OCI-LY7 (cell line): ENCODE results near the gene IGDCC3. TPM values are rescaled to one million over a fixed set of nuclear protein-coding genes. Genes with fewer than 3 reads are reported as not detected.

Experiments
- BruUV-seq: library from RNA; stranded (reverse); fragments of 400-500 nt; replicated peaks from 2 replicates; lab custom pipeline; 2021; lab: Mats Ljungman, UMichigan
- CTCF ChIA-PET: fragments of 300-600 bp; sonication (Branson Sonifier 250); formaldehyde crosslinking; loops from one replicate; lab custom pipeline; 2022; ENCODE audit warnings: antibody characterized with exemption; ENCODE audit not compliant: unreplicated experiment; lab: Charles Lee
- POLR2A ChIA-PET: fragments of 300-600 bp; sonication (Branson Sonifier 250); formaldehyde crosslinking; loops from one replicate; lab custom pipeline; 2022; ENCODE audit warnings: antibody characterized with exemption; lab: Charles Lee
- DNase-seq: peaks from one replicate; pipeline ENCODE4 v3.0.0-alpha.2; 2015; ENCODE audit warnings: low spot score
- H2AFZ ChIP-seq: fragments of 200-600 bp; sonication (generic), shearing (Covaris generic); 2 replicates; pipeline ENCODE4 v1.6.1; 2014; ENCODE audit warnings: mild to moderate bottlenecking, antibody characterized with exemption, low read length, moderate library complexity
- H3K27ac ChIP-seq: fragments of 200-600 bp; sonication (generic); 2 replicates; pipeline ENCODE4 v1.5.1; 2014; ENCODE audit warnings: mixed run types, low read depth, mild to moderate bottlenecking, moderate library complexity, low read length, inconsistent platforms; ENCODE audit not compliant: poor library complexity, severe bottlenecking
- H3K36me3 ChIP-seq: fragments of 200-600 bp; sonication (generic); 2 replicates; pipeline ENCODE4 v1.6.1; 2014; ENCODE audit warnings: mild to moderate bottlenecking, antibody characterized with exemption, low read length, moderate library complexity, mixed read lengths; ENCODE audit not compliant: insufficient read depth
- H3K4me1 ChIP-seq: fragments of 200-600 bp; sonication (generic); 2 replicates; pipeline ENCODE4 v1.5.1; 2014; ENCODE audit warnings: mild to moderate bottlenecking, low read length; ENCODE audit not compliant: insufficient read depth, poor library complexity, severe bottlenecking
- H3K4me2 ChIP-seq: fragments of 200-600 bp; sonication (generic); 2 replicates; pipeline ENCODE4 v1.6.1; 2014; ENCODE audit warnings: mild to moderate bottlenecking, low read length
- H3K4me3 ChIP-seq: fragments of 200-600 bp; sonication (generic); 2 replicates; pipeline ENCODE4 v1.5.1; 2014; ENCODE audit warnings: mild to moderate bottlenecking, low read depth, low read length; ENCODE audit not compliant: poor library complexity, severe bottlenecking
- H3K79me2 ChIP-seq: fragments of 200-600 bp; sonication (generic); 2 replicates; pipeline ENCODE4 v1.6.1; 2016; ENCODE audit warnings: low read depth, mild to moderate bottlenecking, low read length, moderate library complexity, mixed read lengths; ENCODE audit not compliant: insufficient read depth
- H3K9me2 ChIP-seq: fragments of 200-600 bp; sonication (generic); 2 replicates; pipeline ENCODE4 v1.6.1; 2016; ENCODE audit warnings: mild to moderate bottlenecking, low read length, mixed read lengths; ENCODE audit not compliant: insufficient read depth
- H3K9me3 ChIP-seq: fragments of 200-600 bp; sonication (generic); 2 replicates; pipeline ENCODE4 v1.6.1; 2014; ENCODE audit warnings: mild to moderate bottlenecking, mixed run types, low read length, mixed read lengths
- H4K20me1 ChIP-seq: fragments of 200-600 bp; sonication (generic); 2 replicates; pipeline ENCODE4 v1.6.1; 2014; ENCODE audit warnings: mild to moderate bottlenecking, antibody characterized with exemption, low read length, moderate library complexity, mixed read lengths; ENCODE audit not compliant: insufficient read depth
- CTCF ChIP-seq: fragments of 200-600 bp; sonication (generic); conservative IDR thresholded peaks from 2 replicates; pipeline ENCODE4 v1.5.1; 2014; ENCODE audit warnings: mild to moderate bottlenecking, antibody characterized with exemption, low read length, moderate library complexity, mixed read lengths
- EZH2phosphoT487 ChIP-seq: fragments of 200-600 bp; sonication (generic); IDR thresholded peaks from 2 replicates; pipeline ENCODE4 v1.6.1; 2018; ENCODE audit warnings: low read depth, borderline replicate concordance, mild to moderate bottlenecking, mixed run types, antibody characterized with exemption, low read length, moderate library complexity, mixed read lengths
- intact Hi-C: fragments of 100-400 bp; cut with micrococcal nuclease; formaldehyde crosslinking; loops from one replicate; pipeline ENCODE4 v1.10.0; 2022; ENCODE audit not compliant: unreplicated experiment
- total RNA-seq, 2 experiments: library from RNA; depleted of rRNA in 1 of 2; stranded (reverse); fragments of >200 nt in 1 of 2; shearing (Covaris generic) in 1 of 2; gene quantifications; 2 replicates each; pipeline ENCODE4 v1.2.3, GENCODE V29; 2014 to 2022

IGDCC3 gene
- total RNA-seq, 2 experiments from 2014 or later, result not detected

GRCh38 chr15:65342493-65342892, 35.3 kb downstream of the IGDCC3 start:
- POLR2A ChIA-PET, result no interaction called here
- no peaks in the 10 kb centered on the region for H4K20me1 ChIP-seq
- H3K9me3 ChIP-seq, result no peaks in the 10 kb centered on the region
- H3K4me1 ChIP-seq, result peaks cover under 1% of the 10 kb centered on the region
- H3K27ac ChIP-seq, result no peak overlapping the region
- no peak overlapping the region for H3K4me3 ChIP-seq
- no peaks in the 10 kb centered on the region for H3K36me3 ChIP-seq
- no peak overlapping the region for H2AFZ ChIP-seq
- BruUV-seq, result no TSS peak
- CTCF ChIA-PET, result no interaction called here
- no peak overlapping the region for H3K4me2 ChIP-seq
- intact Hi-C loops, result no loop called here
- no peaks in the 10 kb centered on the region for H3K79me2 ChIP-seq
- no peak for TF ChIP-seq CTCF
- TF ChIP-seq EZH2phosphoT487, result no peak
- no peak for DNase-seq
- no peaks in the 10 kb centered on the region for H3K9me2 ChIP-seq

GRCh38 chr15:65339920-65340319, 37.9 kb downstream of the IGDCC3 start:
- POLR2A ChIA-PET, result interaction anchor here (0.5 kb wide), 1 partner anchor 189 kb away, joined by 6 read pairs; no protein-coding TSS in a partner anchor
- Histone ChIP-seq H3K9me3 (no peaks in the 10 kb centered on the region), H3K4me1 (peaks cover 7% of the 10 kb centered on the region), H3K4me2 (no peak overlapping the region), H2AFZ (no peak overlapping the region), H4K20me1 (no peaks in the 10 kb centered on the region), H3K36me3 (no peaks in the 10 kb centered on the region), H3K79me2 (no peaks in the 10 kb centered on the region), H3K27ac (no peak overlapping the region), H3K4me3 (no peak overlapping the region), H3K9me2 (no peaks in the 10 kb centered on the region)
- BruUV-seq, result no TSS peak
- TF ChIP-seq EZH2phosphoT487 (no peak), CTCF (no peak)
- DNase-seq, result no peak
- CTCF ChIA-PET, result no interaction called here
- intact Hi-C loops, result no loop called here

- H3K27ac ChIP-seq, result no peak overlapping the region
- intact Hi-C loops, result no loop called here
- no peaks in the 10 kb centered on the region for H4K20me1 ChIP-seq
- no peaks in the 10 kb centered on the region for H3K36me3 ChIP-seq
- no peak overlapping the region for H3K4me2 ChIP-seq
- H3K4me3 ChIP-seq, result no peak overlapping the region
- TF ChIP-seq EZH2phosphoT487, result no peak
- TF ChIP-seq CTCF, result no peak
- no TSS peak for BruUV-seq
- no peaks in the 10 kb centered on the region for H3K9me2 ChIP-seq
- no peak for DNase-seq
- CTCF ChIA-PET, result no interaction called here
- H3K4me1 ChIP-seq, result peaks cover 7% of the 10 kb centered on the region
- H2AFZ ChIP-seq, result no peak overlapping the region
- no peaks in the 10 kb centered on the region for H3K9me3 ChIP-seq
- POLR2A ChIA-PET, result no interaction called here
- H3K79me2 ChIP-seq, result no peaks in the 10 kb centered on the region
These were observed 38.4 kb downstream of the IGDCC3 start for GRCh38 chr15:65339416-65339815.
